SK-N-SH (cell line): ENCODE data around the gene FAM133A.

Source experiments
- EP300 ChIP-seq, 2 experiments: IDR thresholded peaks; 2 replicates each; pipeline versions ENCODE4 v1.4.0 to v1.6.1; 2012; ENCODE audit warnings: borderline replicate concordance in 1 of 2, low read depth in 1 of 2, low read length in 1 of 2
- FOSL2 ChIP-seq: IDR thresholded peaks from 2 replicates; pipeline ENCODE4 v1.4.0; 2012; ENCODE audit warnings: low read depth, mild to moderate bottlenecking, moderate library complexity, borderline replicate concordance
- MAX ChIP-seq: IDR thresholded peaks from 2 replicates; pipeline ENCODE4 v1.4.0; 2012; ENCODE audit warnings: low read depth
- RFX5 ChIP-seq: IDR thresholded peaks from 2 replicates; pipeline ENCODE4 v1.6.1; 2012; ENCODE audit warnings: mild to moderate bottlenecking, improper control_type of control experiment, low read length
- TF ChIP-seq, protein P1 (sequence below): fragments of 200-600 bp; sonication (generic); IDR thresholded peaks from 2 replicates; pipeline ENCODE4 v1.6.1; 2017; ENCODE audit warnings: antibody characterized with exemption, mild to moderate bottlenecking, moderate library complexity
- TF ChIP-seq, protein P2 (sequence below): IDR thresholded peaks from 2 replicates; pipeline ENCODE4; 2012

- TF ChIP-seq, protein P1, sequence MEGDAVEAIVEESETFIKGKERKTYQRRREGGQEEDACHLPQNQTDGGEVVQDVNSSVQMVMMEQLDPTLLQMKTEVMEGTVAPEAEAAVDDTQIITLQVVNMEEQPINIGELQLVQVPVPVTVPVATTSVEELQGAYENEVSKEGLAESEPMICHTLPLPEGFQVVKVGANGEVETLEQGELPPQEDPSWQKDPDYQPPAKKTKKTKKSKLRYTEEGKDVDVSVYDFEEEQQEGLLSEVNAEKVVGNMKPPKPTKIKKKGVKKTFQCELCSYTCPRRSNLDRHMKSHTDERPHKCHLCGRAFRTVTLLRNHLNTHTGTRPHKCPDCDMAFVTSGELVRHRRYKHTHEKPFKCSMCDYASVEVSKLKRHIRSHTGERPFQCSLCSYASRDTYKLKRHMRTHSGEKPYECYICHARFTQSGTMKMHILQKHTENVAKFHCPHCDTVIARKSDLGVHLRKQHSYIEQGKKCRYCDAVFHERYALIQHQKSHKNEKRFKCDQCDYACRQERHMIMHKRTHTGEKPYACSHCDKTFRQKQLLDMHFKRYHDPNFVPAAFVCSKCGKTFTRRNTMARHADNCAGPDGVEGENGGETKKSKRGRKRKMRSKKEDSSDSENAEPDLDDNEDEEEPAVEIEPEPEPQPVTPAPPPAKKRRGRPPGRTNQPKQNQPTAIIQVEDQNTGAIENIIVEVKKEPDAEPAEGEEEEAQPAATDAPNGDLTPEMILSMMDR, result no peak
- TF ChIP-seq EP300 (IDR thresholded peaks at IDR 0.05; ENCODE audit: borderline replicate concordance in 1 of 2, low read depth in 1 of 2, low read length in 1 of 2), result no peak
- TF ChIP-seq, protein P2, sequence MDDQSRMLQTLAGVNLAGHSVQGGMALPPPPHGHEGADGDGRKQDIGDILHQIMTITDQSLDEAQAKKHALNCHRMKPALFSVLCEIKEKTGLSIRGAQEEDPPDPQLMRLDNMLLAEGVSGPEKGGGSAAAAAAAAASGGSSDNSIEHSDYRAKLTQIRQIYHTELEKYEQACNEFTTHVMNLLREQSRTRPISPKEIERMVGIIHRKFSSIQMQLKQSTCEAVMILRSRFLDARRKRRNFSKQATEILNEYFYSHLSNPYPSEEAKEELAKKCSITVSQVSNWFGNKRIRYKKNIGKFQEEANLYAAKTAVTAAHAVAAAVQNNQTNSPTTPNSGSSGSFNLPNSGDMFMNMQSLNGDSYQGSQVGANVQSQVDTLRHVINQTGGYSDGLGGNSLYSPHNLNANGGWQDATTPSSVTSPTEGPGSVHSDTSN, result no peak
- no peak for TF ChIP-seq FOSL2
- no peak for TF ChIP-seq MAX
- TF ChIP-seq RFX5, result no peak
Observed at GRCh38 chrX:93703701-93704100, 29.7 kb downstream of the FAM133A start.
